Activated CD8-positive, alpha-beta memory T cell treated with anti-CD3 and anti-CD28 coated beads for 36 hours (primary cell): ENCODE data around the gene TNS2. TPM values are rescaled to one million over a fixed set of nuclear protein-coding genes. Genes with fewer than 3 reads are reported as not detected.

Source experiments
- CTCF ChIA-PET: fragments of 350-600 bp; sonication (Branson Sonifier 250); formaldehyde crosslinking; loops from one replicate; lab custom pipeline; 2021; ENCODE audit warnings: antibody characterized with exemption; lab: Charles Lee
- POLR2A ChIA-PET: fragments of 350-600 bp; sonication (Branson Sonifier 250); formaldehyde crosslinking; loops from one replicate; lab custom pipeline; 2021; ENCODE audit warnings: antibody characterized with exemption; lab: Charles Lee
- total RNA-seq, 2 experiments: library from RNA; stranded (reverse); gene quantifications; one replicate each; pipeline ENCODE4 v1.2.3, GENCODE V29; 2021

Gene TNS2
- total RNA-seq, 2 experiments from 2014 or later = 2.1 to 2.3 TPM

GRCh38 chr12:53105256-53105655 is 55.4 kb downstream of the TNS2 start:
- POLR2A ChIA-PET = no interaction called here
- CTCF ChIA-PET = no interaction called here

DNA sequence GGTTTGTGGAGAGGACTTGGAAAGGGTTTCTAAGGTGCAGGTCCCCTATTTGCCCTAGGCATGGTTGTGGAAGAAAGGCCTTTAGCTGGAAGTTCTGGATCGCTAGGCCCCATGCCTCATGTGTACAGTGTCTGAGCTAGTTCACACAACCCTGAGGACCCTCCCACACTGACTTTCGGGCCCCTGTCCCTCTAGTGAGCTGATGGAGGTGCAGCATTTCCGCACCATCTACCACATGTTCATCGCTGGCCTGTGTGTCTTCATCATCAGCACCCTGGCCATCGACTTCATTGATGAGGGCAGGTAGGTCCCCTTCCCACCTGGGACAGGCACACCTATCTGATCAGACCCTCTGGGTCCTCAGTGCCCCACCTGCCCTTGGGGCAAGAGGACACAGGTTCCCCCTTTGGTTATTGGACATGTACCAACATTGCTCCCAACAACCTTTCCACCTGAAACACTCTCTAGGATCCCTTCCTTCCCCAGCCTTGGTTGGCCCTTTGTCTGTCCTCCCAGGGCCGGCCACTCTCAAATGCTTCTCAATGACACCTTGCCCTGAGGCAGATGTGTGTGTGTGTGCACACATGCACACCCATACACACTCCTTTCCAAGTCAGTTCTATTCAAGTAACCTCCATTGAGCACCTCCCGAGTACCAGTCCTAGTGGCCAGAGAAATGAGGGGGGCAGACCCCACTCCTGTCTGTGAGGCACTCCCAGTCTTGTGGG is 56.0 kb downstream of the TNS2 start:
- CTCF ChIA-PET = no interaction called here
- POLR2A ChIA-PET = no interaction called here

DNA sequence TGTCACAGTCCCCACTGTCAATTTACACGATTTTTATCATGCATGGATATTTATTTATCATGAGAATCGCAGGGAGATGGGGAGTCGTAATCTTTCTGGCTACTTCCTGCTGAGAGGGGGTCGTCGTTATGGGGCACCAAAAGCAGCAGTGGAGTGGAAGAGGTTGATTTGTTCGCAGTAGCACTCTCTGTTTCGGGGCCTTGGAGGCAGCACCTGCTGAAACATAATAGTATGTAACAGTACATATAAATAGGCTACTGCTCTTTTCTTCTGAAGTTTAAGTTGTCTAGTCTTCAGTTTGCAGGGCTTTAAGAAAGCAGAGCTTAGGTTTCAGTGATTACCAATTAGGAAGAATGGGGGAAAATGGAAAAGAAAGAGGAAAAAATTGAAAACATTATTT is 57.3 kb downstream of the TNS2 start:
- POLR2A ChIA-PET = interaction anchor here (0.7 kb wide), 1 partner anchor 73 kb away, joined by 5 read pairs; the partner anchor contains the start of gene ZNF740
- CTCF ChIA-PET = interaction anchor here (0.7 kb wide), 1 partner anchor 977 kb away, joined by 3 read pairs; no protein-coding TSS in a partner anchor

- ChIA-PET CTCF (interaction anchor here (0.7 to 1.4 kb wide), 4 partner anchors 9 to 477 kb away, joined by 3 to 4 read pairs (median 3); partner anchors contain the start of gene SOAT2), POLR2A (interaction anchor here (0.7 kb wide), 1 partner anchor 9 kb away, joined by 4 read pairs; the partner anchor contains the start of gene SOAT2)
Measured at GRCh38 chr12:53112431-53112830, 62.6 kb downstream of the TNS2 start.

DNA sequence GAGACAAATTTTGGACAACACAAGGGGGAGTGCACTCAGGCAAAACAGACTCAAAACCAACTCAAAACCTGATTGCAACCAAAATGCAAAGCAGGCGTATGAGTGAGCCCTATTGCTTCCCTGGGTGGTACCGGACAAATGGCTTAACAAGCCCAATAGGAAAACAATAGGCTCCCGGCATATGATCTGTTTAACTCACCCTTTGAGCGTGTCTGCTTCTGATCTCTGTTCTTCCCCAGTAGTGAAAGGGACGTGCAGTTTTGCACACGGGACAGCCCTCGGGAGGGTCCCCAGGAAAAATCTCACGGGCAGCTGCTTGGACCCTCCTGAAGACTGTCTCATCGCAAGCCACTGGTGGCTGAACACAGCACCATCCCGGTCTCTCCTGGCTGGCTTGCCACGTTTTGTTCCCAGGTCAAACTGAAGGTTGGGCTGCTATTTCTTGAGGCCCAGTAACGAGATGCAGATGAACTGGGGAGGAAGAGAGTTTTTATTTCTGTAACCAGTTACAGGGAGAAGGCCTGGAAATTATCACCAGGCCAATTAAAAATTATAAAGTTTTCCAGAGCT is 63.4 kb downstream of the TNS2 start:
- POLR2A ChIA-PET = no interaction called here
- CTCF ChIA-PET = interaction anchor here (0.5 to 0.7 kb wide), 2 partner anchors 12 to 396 kb away, joined by 3 read pairs; no protein-coding TSS in a partner anchor

DNA sequence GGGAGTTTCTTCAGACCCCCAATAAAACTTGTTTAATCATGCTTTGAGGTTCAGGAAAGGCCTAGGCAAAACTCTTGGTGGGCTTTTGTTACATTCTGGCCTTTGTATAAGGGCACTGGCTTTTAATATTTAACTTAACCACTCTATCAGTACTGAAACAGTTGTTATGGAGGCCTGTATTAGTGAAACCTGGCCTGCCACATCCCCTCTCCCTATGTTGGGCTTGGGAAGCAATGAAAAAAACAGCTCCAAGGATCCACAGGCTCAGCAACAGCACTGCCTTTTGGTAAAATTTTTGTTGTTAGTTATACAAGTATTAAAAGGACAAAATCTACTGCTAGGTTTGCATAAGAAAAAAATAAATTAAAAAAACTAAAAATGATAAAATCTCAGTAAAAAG is 64.1 kb downstream of the TNS2 start:
- ChIA-PET CTCF (no interaction called here), POLR2A (no interaction called here)

Other genes with a start within 250 kb of the TNS2 start
- not detected for gene KRT4, start 235.9 kb upstream of the TNS2 start, total RNA-seq
- under 1 TPM; 0.23 to 0.44 TPM for gene KRT79, start 215.8 kb upstream of the TNS2 start, total RNA-seq
- gene KRT78, start 201.1 kb upstream of the TNS2 start, total RNA-seq = not detected
- not detected for gene KRT8, start 145.0 kb upstream of the TNS2 start, total RNA-seq
- 1 to 10 TPM; 4.5 to 4.9 TPM for gene KRT18, start 100.9 kb upstream of the TNS2 start, total RNA-seq
- 100 to 1,000 TPM; 673 to 696 TPM for gene EIF4B, start 43.6 kb upstream of the TNS2 start, total RNA-seq
- 10 to 100 TPM; 33.9 to 36.5 TPM for gene SPRYD3, start 29.3 kb downstream of the TNS2 start, total RNA-seq
- gene IGFBP6, start 47.6 kb downstream of the TNS2 start, total RNA-seq = 1 to 10 TPM; 1.8 to 1.9 TPM
- gene SOAT2, start 53.4 kb downstream of the TNS2 start, total RNA-seq = 1 to 10 TPM; 1.2 to 1.5 TPM
- gene ZNF740, start 130.7 kb downstream of the TNS2 start, total RNA-seq = 10 to 100 TPM; 44.1 to 45.9 TPM
- gene CSAD, start 130.9 kb downstream of the TNS2 start, total RNA-seq = 10 to 100 TPM; 14.1 to 14.8 TPM
- gene ITGB7, start 157.2 kb downstream of the TNS2 start, total RNA-seq = 100 to 1,000 TPM; 244 to 248 TPM
- gene RARG, start 182.1 kb downstream of the TNS2 start, total RNA-seq = 10 to 100 TPM; 42.5 to 42.7 TPM
- gene ESPL1, start 218.2 kb downstream of the TNS2 start, total RNA-seq = 10 to 100 TPM; 59.6 to 60.9 TPM
- 100 to 1,000 TPM; 338 to 349 TPM for gene PFDN5, start 245.5 kb downstream of the TNS2 start, total RNA-seq
- 10 to 100 TPM; 88.0 to 91.2 TPM for gene MYG1, start 249.6 kb downstream of the TNS2 start, total RNA-seq